Activated naive CD8-positive, alpha-beta T cell treated with anti-CD3 and anti-CD28 coated beads, Interleukin-2, amount 50 U/mL, for 16 hours (primary cell): ENCODE data around the gene QRICH2.
"Not testable (repeated sequence)": the region's sequence is repeated elsewhere in the genome, so short reads cannot be mapped to it uniquely, and the experiment has no call there.

Experiments
- DNase-seq: peaks from one replicate; pipeline ENCODE4 v3.0.0-alpha.2; 2020; ENCODE audit warnings: low read depth, low spot score

QRICH2 gene

GRCh38 chr17:76326306-76326705 lies 18.2 kb upstream of the QRICH2 start:
- DNase-seq, result no peak

DNA sequence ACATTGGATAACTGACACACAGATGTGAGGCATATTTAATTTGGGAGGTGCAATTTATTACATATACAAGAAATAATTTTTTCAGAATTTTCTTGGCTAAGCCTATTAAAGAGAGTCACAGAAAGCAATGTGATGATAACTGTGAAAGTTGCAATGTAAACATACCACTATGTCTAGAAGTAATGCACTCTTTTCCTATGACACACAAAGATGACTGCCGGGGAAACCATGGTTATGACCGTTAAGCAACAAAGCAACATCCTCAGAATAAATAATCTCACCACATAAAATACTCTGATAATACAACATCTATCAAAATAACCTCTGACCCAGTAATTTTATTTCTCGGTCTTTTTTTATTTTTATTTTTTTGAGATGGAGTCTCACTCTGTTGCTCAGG lies 10.5 kb upstream of the QRICH2 start:
- DNase-seq, result no peak

GRCh38 chr17:76317535-76317934 lies 9.5 kb upstream of the QRICH2 start:
- DNase-seq, result no peak

GRCh38 chr17:76314392-76315227 lies 6.5 kb upstream of the QRICH2 start:
- DNase-seq, result no peak

DNA sequence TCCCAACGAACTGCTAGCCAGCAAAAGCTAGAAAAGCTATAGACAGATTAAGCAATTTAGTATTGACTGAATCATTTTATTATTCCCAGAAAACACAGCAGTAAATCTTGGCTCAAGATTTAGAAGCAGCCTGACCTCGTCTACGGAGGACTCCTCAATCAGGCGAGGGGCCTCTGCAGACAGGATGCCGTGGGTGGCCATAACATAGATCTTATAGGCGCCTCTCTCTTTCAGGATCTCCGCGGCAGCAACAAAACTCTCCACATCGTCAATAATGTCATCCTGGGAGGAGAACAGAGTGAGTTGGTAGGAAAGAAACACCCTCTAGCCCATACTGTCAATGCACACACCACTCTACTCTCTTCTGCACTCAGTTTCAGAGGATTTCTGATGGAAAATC lies 4.7 kb upstream of the QRICH2 start:
- DNase-seq, result no peak

- DNase-seq, result no peak
These were observed 1.4 kb upstream of the QRICH2 start for GRCh38 chr17:76309461-76309860.

GRCh38 chr17:76307299-76307965 lies 644 bp downstream of the QRICH2 start:
- no peak for DNase-seq

DNA sequence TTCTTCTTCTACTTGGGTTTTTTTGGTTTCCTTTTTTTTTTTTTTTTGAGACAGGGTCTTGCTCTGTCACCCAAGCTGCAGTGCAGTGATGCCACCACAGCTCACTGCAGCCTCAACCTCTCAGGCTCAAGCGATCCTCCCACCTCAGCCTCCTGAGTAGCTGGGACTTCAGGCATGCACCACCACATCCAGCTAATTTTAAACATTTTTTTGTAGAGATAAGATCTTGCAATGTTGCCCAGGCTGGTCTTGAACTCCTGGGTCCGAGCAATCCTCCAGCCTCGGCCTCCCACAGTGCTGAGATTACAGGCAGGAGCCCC lies 3.0 kb downstream of the QRICH2 start:
- not testable (repeated sequence) for DNase-seq

- no peak for DNase-seq
These were observed 3.6 kb downstream of the QRICH2 start for GRCh38 chr17:76304226-76305134.

- DNase-seq, result no peak
These were observed 10.6 kb downstream of the QRICH2 start for GRCh38 chr17:76297436-76297835.

GRCh38 chr17:76296889-76297288 lies 11.2 kb downstream of the QRICH2 start:
- DNase-seq, result no peak

DNA sequence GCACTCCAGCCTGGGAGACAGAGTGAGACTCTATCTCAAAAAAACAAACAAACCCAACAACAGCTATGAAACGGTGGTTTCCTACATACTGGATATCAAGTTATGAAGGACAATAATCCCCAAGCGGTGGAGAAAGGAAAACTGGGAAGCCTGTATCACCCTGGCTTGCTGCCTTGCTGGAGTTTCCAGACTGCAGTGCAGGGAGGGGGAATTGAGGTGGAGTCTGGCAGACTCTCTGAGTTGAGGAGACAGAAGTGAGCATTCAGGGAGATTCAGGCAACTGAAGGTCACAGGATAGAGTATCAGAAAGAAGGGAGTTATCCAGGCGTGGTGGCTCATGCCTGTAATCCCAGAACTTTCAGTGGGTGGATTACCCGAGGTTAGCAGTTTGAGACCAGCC lies 11.9 kb downstream of the QRICH2 start:
- no peak for DNase-seq

DNA sequence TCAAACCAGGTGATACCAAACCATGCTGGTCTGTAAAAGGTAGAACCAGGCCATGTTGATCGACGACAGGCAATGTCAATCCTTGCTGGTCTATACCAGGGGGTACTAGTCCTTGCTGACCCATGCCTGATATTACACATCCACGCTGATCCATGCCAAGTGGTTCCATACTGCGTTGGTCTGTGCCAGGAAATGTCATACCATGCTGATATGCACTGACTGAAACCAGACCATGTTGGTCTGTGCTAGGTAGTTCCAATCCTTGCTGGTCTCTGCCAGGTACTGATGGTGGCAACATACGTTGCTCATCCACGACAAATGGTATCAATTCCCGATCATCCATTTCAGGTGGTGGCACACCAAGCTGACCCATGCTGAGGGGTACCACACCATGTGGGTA lies 15.0 kb downstream of the QRICH2 start:
- no peak for DNase-seq

DNA sequence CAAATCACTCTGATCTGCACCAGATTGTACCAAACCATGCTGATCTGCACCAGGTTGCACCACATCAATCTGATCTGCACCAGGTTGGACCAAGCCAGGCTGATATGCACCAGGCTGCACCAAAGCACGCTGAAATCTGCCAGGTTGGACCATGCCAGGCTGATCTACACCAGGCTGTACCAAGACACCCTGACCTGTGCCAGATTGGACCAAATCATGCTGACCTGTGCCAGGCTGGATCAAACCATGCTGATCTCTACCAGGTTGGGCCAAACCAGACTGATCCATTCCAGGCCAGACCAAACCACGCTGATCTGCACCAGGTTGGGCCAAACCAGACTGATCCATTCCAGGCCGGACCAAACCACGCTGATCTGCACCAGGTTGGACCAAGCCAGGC lies 15.5 kb downstream of the QRICH2 start:
- no peak for DNase-seq

DNA sequence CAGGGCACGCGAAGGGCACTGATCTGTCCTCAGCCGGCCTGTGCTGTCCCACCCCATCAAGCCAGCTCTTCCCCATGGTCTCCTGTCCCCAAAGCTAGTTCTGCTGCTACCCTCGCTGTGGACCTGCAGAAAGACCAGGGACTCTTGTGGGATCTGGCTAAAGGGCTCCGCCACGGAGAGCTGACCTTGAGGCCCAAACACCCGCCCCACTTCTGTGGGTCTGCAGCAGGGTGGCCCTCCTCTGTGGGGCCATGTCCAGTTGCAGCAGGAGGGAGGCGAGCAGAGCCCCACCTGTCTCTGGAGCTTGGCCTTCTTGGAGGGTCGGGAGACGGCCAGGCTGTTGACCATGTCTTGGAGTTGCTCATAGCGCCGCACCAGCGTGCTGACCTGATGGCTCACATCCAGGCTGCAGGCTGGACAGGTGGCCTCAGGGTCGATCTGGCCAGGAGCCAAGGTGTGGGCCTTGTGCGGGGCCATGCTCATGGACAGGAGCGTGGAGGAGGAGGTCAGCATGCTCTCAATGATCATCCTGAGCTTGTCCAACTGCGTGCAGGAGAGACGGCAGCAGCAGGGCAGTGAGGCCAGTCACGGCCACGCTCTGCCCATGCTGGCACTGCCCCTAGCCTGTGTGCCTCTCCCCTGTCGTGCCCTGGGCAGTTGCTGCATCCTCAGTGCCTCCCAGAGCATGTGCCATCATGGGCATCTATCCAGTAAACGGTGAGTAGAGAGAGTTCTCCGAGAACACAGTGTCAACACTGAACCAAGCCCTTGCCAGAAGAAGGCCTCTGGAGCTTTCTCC lies 26.3 kb downstream of the QRICH2 start:
- no peak for DNase-seq

DNA sequence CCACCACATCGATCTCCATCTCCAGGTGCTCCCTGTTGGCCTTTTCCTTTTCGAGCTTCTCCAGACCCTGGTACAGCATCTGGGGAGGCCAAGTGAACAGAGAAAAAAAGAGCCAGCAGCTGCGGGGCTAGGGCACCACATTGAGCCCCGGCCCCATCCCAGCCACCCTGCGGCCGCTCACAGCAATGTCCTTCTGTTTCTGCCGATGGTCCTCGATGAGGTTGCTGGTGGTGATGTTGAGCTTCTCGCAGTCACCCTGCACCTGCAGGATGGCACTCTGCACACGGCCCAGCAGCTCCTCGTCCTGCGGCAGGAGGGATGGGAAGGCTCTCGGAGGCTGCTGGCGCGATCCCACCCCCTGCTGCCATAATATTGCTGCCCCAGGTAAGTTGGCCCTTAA lies 27.4 kb downstream of the QRICH2 start:
- no peak for DNase-seq

GRCh38 chr17:76279742-76280287 lies 28.3 kb downstream of the QRICH2 start:
- no peak for DNase-seq

GRCh38 chr17:76278952-76279741 lies 28.9 kb downstream of the QRICH2 start:
- peak; percentile 67 for DNase-seq

DNA sequence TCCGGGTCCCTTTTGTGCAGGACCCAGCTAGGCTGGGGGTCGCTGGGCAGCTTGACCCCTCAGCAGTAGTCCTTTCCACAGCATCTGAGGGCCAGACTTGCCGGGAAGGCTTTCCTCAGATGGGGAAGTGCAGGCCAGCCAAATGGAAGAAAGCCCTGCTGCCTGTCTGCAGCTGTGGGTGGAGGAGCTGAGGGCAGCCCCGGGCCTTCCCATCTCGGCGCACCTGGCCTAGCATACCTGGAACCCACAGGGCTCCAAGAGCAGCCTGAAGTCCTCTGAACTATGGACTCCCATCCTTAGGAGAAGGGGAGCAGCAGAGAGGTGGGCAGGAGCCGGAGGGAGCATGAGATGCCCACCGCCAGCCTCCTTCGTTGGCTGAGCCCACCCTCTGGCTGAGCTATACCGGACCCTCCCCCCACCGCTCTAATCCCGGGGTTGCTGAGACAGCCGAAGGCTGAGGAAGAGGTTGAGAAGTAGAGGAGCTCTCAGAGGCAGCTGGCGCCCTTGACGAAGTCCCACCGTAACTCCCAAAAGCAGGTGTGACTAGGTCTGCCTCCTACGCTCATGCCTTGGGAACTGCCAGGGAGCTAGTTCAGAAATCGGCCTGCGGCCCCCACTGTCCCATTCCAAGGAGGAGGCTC lies 29.7 kb downstream of the QRICH2 start:
- no peak for DNase-seq
